ENCODE data around the gene GXYLT2.
A peak's percentile ranks its signal among the peaks of the same experiment; 100 is the strongest.

The GXYLT2 gene, protein sequence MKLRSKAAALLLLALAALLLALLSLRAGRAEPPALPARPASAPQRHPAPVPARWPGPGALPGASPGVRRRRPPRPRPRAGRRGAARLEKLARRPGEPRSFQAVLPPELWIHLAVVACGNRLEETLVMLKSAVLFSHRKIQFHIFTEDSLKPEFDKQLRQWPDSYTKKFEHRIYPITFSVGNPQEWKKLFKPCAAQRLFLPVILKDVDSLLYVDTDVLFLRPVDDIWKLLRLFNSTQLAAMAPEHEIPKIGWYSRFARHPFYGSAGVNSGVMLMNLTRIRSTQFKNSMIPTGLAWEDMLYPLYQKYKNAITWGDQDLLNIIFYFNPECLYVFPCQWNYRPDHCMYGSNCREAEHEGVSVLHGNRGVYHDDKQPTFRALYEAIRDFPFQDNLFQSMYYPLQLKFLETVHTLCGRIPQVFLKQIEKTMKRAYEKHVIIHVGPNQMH

DNA sequence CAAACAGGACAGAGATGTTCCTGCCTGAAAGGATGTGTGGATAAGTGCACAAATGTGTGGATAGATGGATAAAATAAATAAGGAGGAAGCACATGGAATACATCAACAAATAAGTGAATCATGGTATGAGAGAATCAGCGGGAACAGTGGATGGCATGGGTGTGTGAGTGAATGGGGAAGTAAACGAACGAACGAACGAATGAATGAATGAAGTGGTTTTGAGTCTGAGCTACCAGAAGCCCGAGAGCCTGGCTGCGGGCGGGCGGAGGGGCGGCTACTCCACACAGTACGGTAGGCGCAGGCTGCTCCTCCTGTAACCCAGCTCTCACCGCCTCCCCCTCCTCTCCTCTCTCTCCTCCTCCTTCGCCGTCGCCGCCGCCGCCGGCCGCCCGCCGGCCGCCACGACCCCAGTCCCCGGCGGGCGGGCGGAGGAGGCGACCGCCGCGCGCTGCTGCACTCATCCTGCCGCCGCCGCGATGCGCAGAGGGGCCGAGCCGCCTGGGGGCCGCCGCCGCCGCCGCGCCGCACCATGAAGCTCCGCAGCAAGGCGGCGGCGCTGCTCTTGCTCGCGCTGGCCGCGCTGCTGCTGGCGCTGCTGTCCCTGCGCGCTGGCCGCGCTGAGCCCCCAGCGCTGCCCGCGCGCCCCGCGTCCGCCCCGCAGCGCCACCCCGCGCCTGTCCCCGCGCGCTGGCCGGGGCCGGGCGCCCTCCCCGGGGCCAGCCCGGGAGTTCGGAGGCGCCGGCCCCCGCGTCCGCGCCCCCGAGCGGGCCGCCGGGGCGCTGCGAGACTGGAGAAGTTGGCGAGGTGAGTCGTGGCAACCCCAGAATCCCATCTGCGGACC is at the start of gene GXYLT2:
GXYLT2 (plus strand) TSS at position 342 of the 841 bp plus-strand sequence; CDS start at position 530, 188 bp downstream.
- DNase-seq (ENCODE audit: low read depth in 2 of 2) = peak in 1 of 2 donors; percentile 7

GRCh38 chr3:72839057-72839456 is 48.8 kb upstream of the GXYLT2 start:
- no peak for DNase-seq (ENCODE audit: low read depth in 2 of 2)

- DNase-seq (ENCODE audit: low read depth in 2 of 2) = no peak
Measured at GRCh38 chr3:72844436-72844993, 43.3 kb upstream of the GXYLT2 start.

- DNase-seq (ENCODE audit: low read depth in 2 of 2) = no peak
Measured at GRCh38 chr3:72846166-72846565, 41.7 kb upstream of the GXYLT2 start.

DNA sequence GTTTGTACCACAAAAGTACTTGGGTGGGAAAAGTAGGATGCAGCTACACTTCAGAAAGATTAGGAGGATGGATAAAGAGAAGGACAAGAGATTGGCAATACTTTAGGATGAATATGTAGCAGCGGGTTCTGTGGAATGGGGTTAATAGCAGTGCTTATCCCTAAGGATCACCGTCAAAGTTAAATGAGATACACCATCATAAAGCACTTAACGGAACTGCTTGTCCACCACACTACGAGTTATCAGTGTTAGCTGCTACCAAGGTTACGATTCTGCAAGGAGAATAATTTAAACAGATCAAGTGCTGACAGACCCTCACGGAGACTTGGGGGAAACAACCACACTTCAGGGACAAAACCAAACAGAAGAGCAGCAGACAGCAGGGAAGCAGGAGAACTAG is 40.6 kb upstream of the GXYLT2 start:
- no peak for DNase-seq (ENCODE audit: low read depth in 2 of 2)

DNA sequence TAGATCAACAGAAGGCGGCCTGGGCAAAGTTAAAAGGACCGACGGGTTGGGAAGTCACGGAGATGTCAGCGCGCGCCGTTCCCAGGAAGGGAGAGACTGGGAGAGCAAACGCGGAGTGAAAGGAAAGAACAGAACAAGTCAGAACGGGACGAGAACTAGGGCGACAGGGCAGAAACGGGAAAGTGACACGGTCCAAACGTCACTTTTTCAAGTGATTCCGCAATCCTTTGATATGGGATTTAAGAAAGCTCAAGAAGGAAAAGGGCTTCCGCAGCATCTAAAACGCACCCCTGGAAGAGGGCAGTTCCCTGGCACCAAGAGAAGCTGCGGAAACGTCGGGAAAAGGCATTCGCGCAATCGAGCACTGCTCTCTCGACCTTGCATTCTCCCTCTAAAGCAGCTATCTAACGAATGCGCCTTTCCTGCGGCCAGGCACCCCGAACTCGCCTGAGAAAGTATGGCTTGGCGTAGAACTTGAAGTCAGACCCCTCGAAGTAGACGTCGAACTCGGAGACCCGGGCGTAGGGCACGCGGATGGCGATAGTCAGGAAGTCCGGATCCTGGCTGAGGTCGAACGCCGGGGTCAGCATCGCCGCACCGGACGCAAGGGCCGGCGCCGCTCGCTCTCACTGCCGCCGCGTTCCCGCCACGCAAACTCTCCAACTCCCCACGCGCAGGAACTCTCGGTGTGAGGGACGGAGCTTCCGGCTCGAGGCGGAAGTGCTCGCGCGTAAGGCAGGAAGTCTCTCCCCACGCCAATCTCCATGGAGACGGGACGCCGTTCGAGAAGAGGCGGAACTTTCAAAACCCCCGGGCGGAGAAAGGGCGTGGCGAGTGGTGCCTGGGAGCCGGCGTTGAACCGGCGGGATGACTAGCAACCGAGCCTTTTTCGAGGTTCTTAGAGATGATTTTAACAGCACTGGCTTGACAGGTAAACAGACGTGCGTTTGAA is 39.8 kb upstream of the GXYLT2 start, which contains the start of gene SHQ1:
SHQ1 (minus strand) TSS at position 695 of the 952 bp plus-strand sequence; CDS start at position 590, 105 bp downstream.
- DNase-seq (ENCODE audit: low read depth in 2 of 2) = peak; percentile 92 to 93

DNA sequence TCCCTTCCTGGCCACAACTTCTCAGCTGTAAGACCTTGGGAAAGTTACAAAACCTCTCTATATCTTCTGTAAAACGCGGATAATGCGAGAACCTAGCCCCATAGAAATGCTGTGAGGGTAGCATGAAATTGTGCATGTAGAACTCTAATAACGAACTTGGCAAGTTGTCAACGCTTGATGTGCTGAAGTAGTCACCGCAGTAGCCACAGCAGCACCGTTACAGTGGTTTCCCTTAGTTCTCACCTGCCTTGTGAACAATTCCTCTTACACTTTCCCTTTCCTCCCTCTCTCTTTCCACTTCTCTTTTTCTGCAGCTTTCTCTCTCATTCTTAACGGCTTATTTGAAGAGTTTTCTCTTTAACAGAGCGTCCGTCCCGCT is 39.2 kb upstream of the GXYLT2 start:
- no peak for DNase-seq (ENCODE audit: low read depth in 2 of 2)

DNA sequence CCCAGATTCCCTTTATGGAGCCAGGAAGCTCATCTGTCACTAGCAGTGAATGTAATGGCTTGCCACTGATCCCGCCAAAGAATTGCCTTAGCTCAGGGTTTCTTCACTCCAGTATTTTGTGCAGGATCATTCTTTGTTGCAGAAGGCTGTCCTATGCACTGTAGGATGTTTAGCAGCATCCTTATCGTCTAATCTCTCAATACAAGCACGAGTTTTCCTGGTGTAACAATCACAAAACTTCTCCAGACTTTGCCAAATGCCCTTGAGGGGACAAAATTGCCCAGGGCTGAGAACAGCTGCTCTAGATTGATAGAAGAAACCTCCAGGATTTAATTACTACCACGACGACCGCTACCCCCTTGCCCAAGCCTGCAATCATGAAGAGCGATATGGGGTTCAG is 32.8 kb upstream of the GXYLT2 start:
- DNase-seq (ENCODE audit: low read depth in 2 of 2) = no peak

GRCh38 chr3:72860053-72860452 is 27.8 kb upstream of the GXYLT2 start:
- DNase-seq (ENCODE audit: low read depth in 2 of 2) = no peak

DNA sequence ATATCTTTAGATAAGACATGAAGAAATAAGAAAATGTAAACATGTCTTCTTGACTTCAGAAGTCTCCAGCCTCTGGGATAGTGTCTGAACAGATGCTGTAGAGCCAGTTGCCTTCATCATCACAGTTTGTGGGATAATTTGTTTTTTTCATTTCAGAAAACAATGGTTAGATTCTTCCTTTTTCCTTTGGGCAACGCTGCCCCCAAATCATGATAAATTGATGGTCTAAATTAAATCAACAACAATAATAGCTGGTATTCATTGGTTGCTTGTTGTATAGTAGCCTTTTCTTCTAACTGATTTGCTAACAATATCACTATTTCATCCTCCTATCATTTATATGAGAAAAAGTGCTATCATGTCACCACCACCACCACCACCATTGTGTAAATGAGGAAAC is 27.0 kb upstream of the GXYLT2 start:
- no peak for DNase-seq (ENCODE audit: low read depth in 2 of 2)

GRCh38 chr3:72862314-72863090 is 25.3 kb upstream of the GXYLT2 start:
- no peak for DNase-seq (ENCODE audit: low read depth in 2 of 2)

DNA sequence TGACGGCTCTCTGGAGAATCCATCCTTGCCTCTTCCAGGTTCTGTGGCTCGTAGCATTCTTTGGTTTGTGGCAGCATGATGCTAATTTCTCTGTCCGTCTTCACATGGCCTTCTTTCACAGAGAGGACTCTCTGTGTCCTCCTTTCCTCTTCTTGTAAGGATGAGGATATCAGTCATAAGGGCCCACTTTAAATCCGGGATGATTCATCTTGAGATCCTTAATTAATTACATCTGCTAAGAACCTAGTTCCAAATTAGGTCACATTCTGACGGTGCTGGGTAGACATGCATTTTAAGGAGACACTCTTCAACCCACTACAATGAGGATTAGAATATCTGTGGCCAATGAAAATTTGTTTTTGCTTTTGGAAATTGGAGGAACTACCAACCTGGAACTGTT is 15.7 kb upstream of the GXYLT2 start:
- DNase-seq (ENCODE audit: low read depth in 2 of 2) = no peak

DNA sequence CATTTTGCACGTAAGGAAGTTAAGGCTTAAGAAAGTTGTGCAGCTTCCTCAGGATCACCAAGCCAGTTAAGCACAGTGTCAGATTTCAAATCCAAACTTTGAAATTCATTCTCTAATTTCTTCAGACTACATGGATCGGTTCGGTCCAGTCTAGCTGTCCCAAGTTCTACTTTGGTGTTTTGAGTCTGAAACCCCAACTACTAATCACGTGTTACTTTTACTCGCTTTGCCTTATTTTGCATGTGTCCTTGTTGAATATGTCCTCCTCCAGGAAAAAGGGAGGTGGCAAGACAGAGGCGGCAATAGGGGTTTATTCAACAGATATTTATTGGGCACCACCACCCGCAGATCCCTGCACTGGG is 522 bp upstream of the GXYLT2 start:
- DNase-seq (ENCODE audit: low read depth in 2 of 2) = no peak

- DNase-seq (ENCODE audit: low read depth in 2 of 2) = no peak
Measured at GRCh38 chr3:72888546-72889309, 882 bp downstream of the GXYLT2 start.

DNA sequence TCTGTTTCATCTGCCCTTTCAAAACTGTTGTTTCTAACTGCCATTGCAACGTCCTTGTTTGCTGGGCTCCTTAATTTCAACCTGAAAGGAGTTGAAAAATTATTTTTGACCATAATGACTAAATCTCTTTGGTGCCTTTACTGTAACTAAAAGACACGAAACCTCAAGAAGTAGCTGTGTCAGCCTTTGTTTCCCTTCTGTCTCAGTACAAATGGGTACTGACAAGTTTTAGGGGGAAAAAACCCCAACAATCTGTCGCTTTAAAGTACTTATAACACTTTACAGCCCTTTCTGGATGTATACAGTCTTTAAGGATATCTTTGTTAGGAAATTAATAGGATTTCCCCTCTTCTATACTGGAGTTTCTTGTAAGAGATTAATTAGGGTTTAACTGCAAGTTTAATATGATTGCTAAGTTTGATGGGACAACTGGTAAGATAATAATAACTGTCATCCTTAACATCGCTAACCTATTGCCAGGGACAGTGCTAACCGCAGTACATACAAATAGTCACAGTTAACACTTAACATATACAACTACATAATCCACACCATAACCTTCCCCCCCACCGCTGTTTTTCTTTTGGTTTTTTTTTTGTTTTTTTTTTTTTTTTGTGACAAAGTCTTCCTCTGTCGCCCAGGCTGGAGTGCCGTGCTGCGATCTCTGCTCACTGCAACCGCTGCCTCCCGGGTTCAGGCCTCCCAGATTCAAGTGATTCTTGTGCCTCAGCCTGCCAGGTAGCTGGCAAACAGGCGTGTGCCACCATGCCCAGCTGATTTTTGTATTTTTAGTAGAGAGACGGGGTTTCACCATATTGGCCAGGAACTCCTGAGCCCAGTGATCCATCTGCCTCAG is 1.7 kb downstream of the GXYLT2 start:
- DNase-seq (ENCODE audit: low read depth in 2 of 2) = no peak

- no peak for DNase-seq (ENCODE audit: low read depth in 2 of 2)
Measured at GRCh38 chr3:72890166-72890925, 2.5 kb downstream of the GXYLT2 start.

DNA sequence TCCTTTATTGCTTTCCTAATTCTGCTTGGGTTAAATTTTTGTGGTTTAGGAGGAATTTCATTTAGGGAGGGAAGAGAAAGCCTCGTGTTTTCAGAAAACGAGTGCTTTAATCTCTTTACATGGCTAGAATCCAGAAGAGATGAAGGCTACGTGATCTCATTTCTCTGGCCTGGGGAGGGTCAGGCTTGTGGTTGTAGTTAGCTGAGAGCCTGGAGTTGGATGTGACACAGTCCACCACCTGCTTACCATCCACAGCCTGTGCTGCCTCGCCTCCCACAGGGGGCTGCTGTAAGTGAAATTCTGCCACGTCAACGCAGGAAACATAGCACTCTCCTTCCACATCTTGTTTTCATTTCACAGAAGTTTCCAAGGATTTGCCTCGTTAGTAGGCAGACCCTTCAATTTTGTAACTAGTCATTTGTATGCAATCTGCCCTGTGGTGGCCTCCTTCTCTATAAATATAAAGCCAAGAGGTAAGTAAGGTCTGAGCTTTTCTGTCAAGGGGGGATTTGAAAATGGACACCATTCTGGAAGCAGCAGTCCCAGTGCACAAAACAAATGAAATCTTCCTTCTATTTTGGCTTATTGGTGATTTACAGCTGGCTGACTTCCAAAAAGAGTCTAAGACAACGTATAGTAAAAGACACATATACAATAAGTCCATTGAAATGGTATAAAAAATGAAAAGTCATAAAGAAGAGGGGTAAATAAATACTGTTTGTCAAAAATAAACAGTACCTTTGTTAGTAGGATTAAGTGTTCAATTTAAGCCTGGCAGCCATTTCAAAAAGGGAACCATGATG is 3.4 kb downstream of the GXYLT2 start:
- no peak for DNase-seq (ENCODE audit: low read depth in 2 of 2)

Measured in activated CD4-positive, alpha-beta T cell treated with anti-CD3 and anti-CD28 coated beads for 24 hours (primary cell).